ENCODE measurements around the gene EFTUD2. TPM values are rescaled to one million over a fixed set of nuclear protein-coding genes. Genes with fewer than 3 reads are reported as not detected.

Gene EFTUD2
- total RNA-seq, 2 donors from 2014 or later: 35.2 to 117 TPM

GRCh38 chr17:44848257-44848795 lies 50.9 kb downstream of the EFTUD2 start:
- H3K27ac ChIP-seq: no peak overlapping the region
- H3K27me3 ChIP-seq (replicated peaks; ENCODE audit: insufficient read depth): no peaks in the 10 kb centered on the region
- no peak overlapping the region for H3K4me3 ChIP-seq
- ATAC-seq (ENCODE audit: insufficient number of reproducible peaks, low FRiP score, low read depth) (no peak), DNase-seq (ENCODE audit: low spot score) (no peak)
- no peaks in the 10 kb centered on the region for H3K9me3 ChIP-seq
- TF ChIP-seq CTCF (IDR thresholded peaks at IDR 0.05): no peak
- no peaks in the 10 kb centered on the region for H3K4me1 ChIP-seq (ENCODE audit: control insufficient read depth in 1 of 2, low read depth in 2 of 2)
- peaks cover 29% of the 10 kb centered on the region for H3K36me3 ChIP-seq

- Histone ChIP-seq H3K36me3 (peaks cover 24% of the 10 kb centered on the region), H3K27ac (no peak within 1 kb of the TSS), H3K4me3 (no peak within 1 kb of the TSS), H3K9me3 (no peaks in the 10 kb centered on the region), H3K27me3 (replicated peaks; ENCODE audit: insufficient read depth) (no peaks in the 10 kb centered on the region), H3K4me1 (ENCODE audit: control insufficient read depth in 1 of 2, low read depth in 2 of 2) (peaks cover 0 to 2% of the 10 kb centered on the region in 2 donors)
- no peak for DNase-seq (ENCODE audit: low spot score)
- no peak for ATAC-seq (ENCODE audit: insufficient number of reproducible peaks, low FRiP score, low read depth)
- no peak for TF ChIP-seq CTCF (IDR thresholded peaks at IDR 0.05)
Observed at GRCh38 chr17:44847586-44847985, 51.7 kb downstream of the EFTUD2 start, which contains the start of gene HIGD1B. TSS of gene HIGD1B (plus strand) at chr17:44847883. CDS start at chr17:44848153, 270 bp downstream.

GRCh38 chr17:44846206-44846605 lies 53.0 kb downstream of the EFTUD2 start:
- Histone ChIP-seq H3K27ac (no peak overlapping the region), H3K4me3 (no peak overlapping the region), H3K9me3 (no peaks in the 10 kb centered on the region), H3K36me3 (peaks cover 13% of the 10 kb centered on the region), H3K27me3 (replicated peaks; ENCODE audit: insufficient read depth) (no peaks in the 10 kb centered on the region), H3K4me1 (ENCODE audit: control insufficient read depth in 1 of 2, low read depth in 2 of 2) (peaks cover 0 to 4% of the 10 kb centered on the region in 2 donors)
- ATAC-seq (ENCODE audit: insufficient number of reproducible peaks, low FRiP score, low read depth): no peak
- DNase-seq (ENCODE audit: low spot score): no peak
- TF ChIP-seq CTCF (IDR thresholded peaks at IDR 0.05): no peak

- Histone ChIP-seq H3K27ac (no peak overlapping the region), H3K4me3 (no peak overlapping the region), H3K9me3 (no peaks in the 10 kb centered on the region), H3K4me1 (ENCODE audit: control insufficient read depth in 1 of 2, low read depth in 2 of 2) (peaks cover 0 to 4% of the 10 kb centered on the region in 2 donors), H3K27me3 (replicated peaks; ENCODE audit: insufficient read depth) (no peaks in the 10 kb centered on the region), H3K36me3 (no peaks in the 10 kb centered on the region)
- ATAC-seq (ENCODE audit: insufficient number of reproducible peaks, low FRiP score, low read depth) (no peak), DNase-seq (ENCODE audit: low spot score) (no peak)
- TF ChIP-seq CTCF (IDR thresholded peaks at IDR 0.05): no peak
Observed at GRCh38 chr17:44844390-44844830, 54.8 kb downstream of the EFTUD2 start.

GRCh38 chr17:44842748-44843147 lies 56.5 kb downstream of the EFTUD2 start:
- no peak for DNase-seq (ENCODE audit: low spot score)
- H3K27ac ChIP-seq: no peak overlapping the region

More at GRCh38 chr17:44842748-44843147, 56.5 kb downstream of the EFTUD2 start:
- Histone ChIP-seq H3K36me3 (no peaks in the 10 kb centered on the region), H3K9me3 (no peaks in the 10 kb centered on the region), H3K27me3 (replicated peaks; ENCODE audit: insufficient read depth) (no peaks in the 10 kb centered on the region), H3K4me3 (no peak overlapping the region), H3K4me1 (ENCODE audit: control insufficient read depth in 1 of 2, low read depth in 2 of 2) (peaks cover 0 to 4% of the 10 kb centered on the region in 2 donors)
- TF ChIP-seq CTCF (IDR thresholded peaks at IDR 0.05): no peak
- no peak for ATAC-seq (ENCODE audit: insufficient number of reproducible peaks, low FRiP score, low read depth)
